Mesenchymal stem cell (in vitro differentiated cells and primary cell): ENCODE results near the gene PDE4B.

Experiments
- DNase-seq: peaks from one replicate; pipeline ENCODE4 v3.0.0-alpha.2; 2013
- H2AFZ ChIP-seq: one replicate; pipeline ENCODE4 v1.6.1; 2013; ENCODE audit warnings: low read depth, mild to moderate bottlenecking, control low read depth, inconsistent platforms, low read length, moderate library complexity
- H2AK5ac ChIP-seq: 2 replicates; pipeline ENCODE4 v1.6.1; 2013; ENCODE audit warnings: low read length, moderate library complexity, mild to moderate bottlenecking, inconsistent platforms; ENCODE audit not compliant: severe bottlenecking
- H2BK120ac ChIP-seq: one replicate; pipeline ENCODE4 v1.6.1; 2013; ENCODE audit warnings: low read depth, mild to moderate bottlenecking, inconsistent platforms, low read length, moderate library complexity
- H2BK12ac ChIP-seq, 2 experiments: one replicate each; pipeline ENCODE4 v1.6.1; 2013; ENCODE audit warnings: inconsistent platforms in 2 of 2, low read length in 2 of 2, mild to moderate bottlenecking in 2 of 2, moderate library complexity in 2 of 2, control low read depth in 1 of 2
- H2BK15ac ChIP-seq: one replicate; pipeline ENCODE4 v1.6.1; 2013; ENCODE audit warnings: mild to moderate bottlenecking, low read depth, inconsistent platforms; ENCODE audit not compliant: poor library complexity, severe bottlenecking
- H2BK5ac ChIP-seq: 2 replicates; pipeline ENCODE4 v1.6.1; 2013; ENCODE audit warnings: low read depth, mild to moderate bottlenecking, low read length, control low read depth, inconsistent platforms; ENCODE audit not compliant: poor library complexity, severe bottlenecking
- H3K14ac ChIP-seq, 2 experiments: one replicate each; pipeline ENCODE4 v1.6.1; 2013; ENCODE audit warnings: inconsistent platforms in 2 of 2, low read length in 2 of 2, control low read depth in 1 of 2, mild to moderate bottlenecking in 1 of 2, moderate library complexity in 1 of 2
- H3K18ac ChIP-seq, 2 experiments: one replicate each; pipeline ENCODE4 v1.6.1; 2013; ENCODE audit warnings: inconsistent platforms in 2 of 2, low read length in 2 of 2, control low read depth in 1 of 2, low read depth in 1 of 2, mild to moderate bottlenecking in 1 of 2
- H3K23ac ChIP-seq, 2 experiments: one replicate each; pipeline ENCODE4 v1.6.1; 2013; ENCODE audit warnings: inconsistent platforms in 2 of 2, low read length in 2 of 2, mild to moderate bottlenecking in 2 of 2, moderate library complexity in 2 of 2, control low read depth in 1 of 2
- H3K27ac ChIP-seq: 2 replicates; pipeline ENCODE4 v1.5.1; 2013; ENCODE audit warnings: mild to moderate bottlenecking, moderate library complexity, low read length, control low read depth, inconsistent platforms; ENCODE audit not compliant: poor library complexity, severe bottlenecking
- H3K27me3 ChIP-seq, 2 experiments: 2 replicates each; pipeline versions ENCODE4 v1.6.1 to v1.7.0; 2013; ENCODE audit warnings: low read length in 2 of 2, mild to moderate bottlenecking in 2 of 2, moderate library complexity in 2 of 2, control low read depth in 1 of 2, inconsistent platforms in 1 of 2; ENCODE audit not compliant: control insufficient read depth in 1 of 2, insufficient read depth in 1 of 2
- H3K36me3 ChIP-seq, 2 experiments: 2 replicates each; pipeline versions ENCODE4 v1.6.1 to v1.7.0; 2013; ENCODE audit warnings: low read length in 2 of 2, control low read depth in 1 of 2, inconsistent platforms in 1 of 2, low read depth in 1 of 2, mild to moderate bottlenecking in 1 of 2; ENCODE audit not compliant: insufficient read depth in 2 of 2, control insufficient read depth in 1 of 2
- H3K4ac ChIP-seq, 2 experiments: one replicate each; pipeline ENCODE4 v1.6.1; 2013; ENCODE audit warnings: inconsistent platforms in 2 of 2, low read length in 2 of 2, mild to moderate bottlenecking in 2 of 2, moderate library complexity in 2 of 2, control low read depth in 1 of 2, low read depth in 1 of 2
- H3K4me1 ChIP-seq: 2 replicates; pipeline ENCODE4 v1.6.1; 2013; ENCODE audit warnings: low read depth, low read length, control low read depth; ENCODE audit not compliant: control insufficient read depth, insufficient read depth
- H3K4me2 ChIP-seq: 2 replicates; pipeline ENCODE4 v1.6.1; 2013; ENCODE audit warnings: low read length, mild to moderate bottlenecking, inconsistent platforms; ENCODE audit not compliant: poor library complexity, severe bottlenecking
- H3K4me3 ChIP-seq, 2 experiments: 2 replicates each; pipeline versions ENCODE4 v1.5.1 to v1.7.0; 2013; ENCODE audit warnings: low read length in 2 of 2, mild to moderate bottlenecking in 2 of 2, control low read depth in 1 of 2, low read depth in 1 of 2; ENCODE audit not compliant: insufficient read depth in 1 of 2
- H3K79me1 ChIP-seq: replicated peaks from 2 replicates; pipeline ENCODE4 v1.6.1; 2013; ENCODE audit warnings: mild to moderate bottlenecking, control low read depth, low read length, inconsistent platforms; ENCODE audit not compliant: poor library complexity, severe bottlenecking
- H3K9ac ChIP-seq: 2 replicates; pipeline ENCODE4 v1.7.0; 2013; ENCODE audit warnings: mild to moderate bottlenecking, low read length, moderate library complexity
- H3K9me3 ChIP-seq: 2 replicates; pipeline ENCODE4 v1.7.0; 2013; ENCODE audit warnings: mild to moderate bottlenecking, low read length; ENCODE audit not compliant: control insufficient read depth
- H4K8ac ChIP-seq: one replicate; pipeline ENCODE4 v1.6.1; 2013; ENCODE audit warnings: inconsistent platforms, mild to moderate bottlenecking, low read length, moderate library complexity
- H4K91ac ChIP-seq: one replicate; pipeline ENCODE4 v1.6.1; 2013; ENCODE audit warnings: mild to moderate bottlenecking, low read length, inconsistent platforms
- WGBS: methylation state at CpG from one replicate; pipeline ENCODE4 v1.1.7; 2013; ENCODE audit warnings: mixed read lengths; 5-methylcytosine and 5-hydroxymethylcytosine counted together

PDE4B gene

GRCh38 chr1:66346057-66346795 lies 553.5 kb downstream of the PDE4B start:
- Histone ChIP-seq H3K27me3 (no peaks in the 10 kb centered on the region), H2BK12ac (no peak overlapping the region), H3K36me3 (no peaks in the 10 kb centered on the region), H4K8ac (no peak overlapping the region), H3K4ac (no peak overlapping the region), H4K91ac (no peak overlapping the region), H2BK120ac (no peak overlapping the region), H2BK5ac (no peak overlapping the region), H3K4me3 (no peak overlapping the region), H3K4me2 (no peak overlapping the region), H3K27ac (no peak overlapping the region), H2AFZ (no peak overlapping the region), H3K23ac (no peak overlapping the region), H3K4me1 (peaks cover 1% of the 10 kb centered on the region), H3K18ac (no peak overlapping the region), H2BK15ac (no peak overlapping the region), H3K9me3 (no peaks in the 10 kb centered on the region), H3K9ac (no peak overlapping the region), H3K14ac (no peak overlapping the region), H2AK5ac (no peak overlapping the region), H3K79me1 (peaks cover 3% of the 10 kb centered on the region)
- DNase-seq = no peak
- 70% methylated on average over 2 of the region's 2 CpGs for WGBS

GRCh38 chr1:66346873-66347272 lies 554.2 kb downstream of the PDE4B start:
- Histone ChIP-seq H3K23ac (no peak overlapping the region), H3K4me1 (peaks cover 1% of the 10 kb centered on the region), H2BK5ac (no peak overlapping the region), H4K91ac (no peak overlapping the region), H3K4me2 (no peak overlapping the region), H3K9ac (no peak overlapping the region), H4K8ac (no peak overlapping the region), H3K36me3 (no peaks in the 10 kb centered on the region), H2AFZ (no peak overlapping the region), H3K27ac (no peak overlapping the region), H2BK120ac (no peak overlapping the region), H2BK12ac (no peak overlapping the region), H2BK15ac (no peak overlapping the region), H3K27me3 (no peaks in the 10 kb centered on the region), H2AK5ac (no peak overlapping the region), H3K18ac (no peak overlapping the region), H3K14ac (no peak overlapping the region), H3K79me1 (peaks cover 3% of the 10 kb centered on the region), H3K4me3 (no peak overlapping the region), H3K4ac (no peak overlapping the region), H3K9me3 (no peaks in the 10 kb centered on the region)
- no peak for DNase-seq
- WGBS = 96% methylated on average over 3 of the region's 3 CpGs

GRCh38 chr1:66348776-66349175 lies 556.1 kb downstream of the PDE4B start:
- no peaks in the 10 kb centered on the region for H3K9me3 ChIP-seq
- no peak overlapping the region for H2AK5ac ChIP-seq
- no peak overlapping the region for H2BK12ac ChIP-seq
- H3K4ac ChIP-seq = no peak overlapping the region
- no peak overlapping the region for H2BK5ac ChIP-seq
- no peaks in the 10 kb centered on the region for H3K27me3 ChIP-seq
- no peak overlapping the region for H4K8ac ChIP-seq
- H3K36me3 ChIP-seq = no peaks in the 10 kb centered on the region
- H3K9ac ChIP-seq = no peak overlapping the region
- H2BK120ac ChIP-seq = no peak overlapping the region
- no peak overlapping the region for H3K23ac ChIP-seq
- H3K14ac ChIP-seq = no peak overlapping the region
- no peak overlapping the region for H2AFZ ChIP-seq
- H2BK15ac ChIP-seq = no peak overlapping the region
- no peak overlapping the region for H3K18ac ChIP-seq
- no peak overlapping the region for H3K4me2 ChIP-seq
- H4K91ac ChIP-seq = no peak overlapping the region
- 96% methylated on average over 1 of the region's 1 CpG for WGBS
- DNase-seq = no peak
- no peak overlapping the region for H3K27ac ChIP-seq
- H3K79me1 ChIP-seq = peaks cover 3% of the 10 kb centered on the region
- H3K4me3 ChIP-seq = no peak overlapping the region
- peaks cover 2% of the 10 kb centered on the region for H3K4me1 ChIP-seq

- H2BK5ac ChIP-seq = no peak overlapping the region
- H3K27ac ChIP-seq = no peak overlapping the region
- H3K9me3 ChIP-seq = no peaks in the 10 kb centered on the region
- no peak overlapping the region for H4K8ac ChIP-seq
- H3K36me3 ChIP-seq = no peaks in the 10 kb centered on the region
- peaks cover 2% of the 10 kb centered on the region for H3K4me1 ChIP-seq
- H2BK120ac ChIP-seq = no peak overlapping the region
- no peak overlapping the region for H2BK15ac ChIP-seq
- no peak overlapping the region for H2BK12ac ChIP-seq
- WGBS = 89% methylated on average over 3 of the region's 3 CpGs
- H2AK5ac ChIP-seq = no peak overlapping the region
- no peak overlapping the region for H3K4me3 ChIP-seq
- no peaks in the 10 kb centered on the region for H3K27me3 ChIP-seq
- no peak overlapping the region for H3K4ac ChIP-seq
- H3K4me2 ChIP-seq = no peak overlapping the region
- no peak overlapping the region for H3K9ac ChIP-seq
- H2AFZ ChIP-seq = no peak overlapping the region
- DNase-seq = no peak
- no peak overlapping the region for H3K14ac ChIP-seq
- no peak overlapping the region for H4K91ac ChIP-seq
- H3K23ac ChIP-seq = no peak overlapping the region
- no peak overlapping the region for H3K18ac ChIP-seq
- H3K79me1 ChIP-seq = peaks cover 3% of the 10 kb centered on the region
Observed at GRCh38 chr1:66349242-66349641, 556.5 kb downstream of the PDE4B start.
